HG02973 (cell line): ENCODE results near the gene CCSER2.
"Not testable (repeated sequence)": the region's sequence is repeated elsewhere in the genome, so short reads cannot be mapped to it uniquely, and the experiment has no call there.

Experiments
- ATAC-seq: cut with Tn5 transposase; IDR thresholded peaks from one replicate; pipeline ENCODE4 v1.9.1; 2021; ENCODE audit warnings: moderate library complexity; ENCODE audit not compliant: unreplicated experiment

The CCSER2 gene

DNA sequence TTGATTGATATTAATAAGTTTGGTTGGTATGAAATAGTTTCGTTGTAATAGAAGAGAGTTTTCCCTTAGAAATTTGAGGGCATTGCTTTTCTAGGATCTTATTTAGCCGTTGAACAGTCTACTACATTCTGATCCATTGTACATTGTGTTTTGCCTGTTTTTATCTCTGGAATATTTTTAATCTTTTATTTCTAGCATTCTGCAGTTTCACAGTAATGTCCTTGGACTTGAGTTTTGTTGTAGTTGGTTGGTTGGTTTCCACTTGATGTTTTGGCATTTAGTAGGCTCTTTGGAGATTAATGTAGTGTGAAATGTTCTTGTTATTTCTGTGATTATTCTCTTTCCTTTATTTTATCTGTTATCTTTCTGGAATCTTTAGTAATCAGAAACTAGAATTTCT is 112.4 kb downstream of the CCSER2 start:
- no peak for ATAC-seq

DNA sequence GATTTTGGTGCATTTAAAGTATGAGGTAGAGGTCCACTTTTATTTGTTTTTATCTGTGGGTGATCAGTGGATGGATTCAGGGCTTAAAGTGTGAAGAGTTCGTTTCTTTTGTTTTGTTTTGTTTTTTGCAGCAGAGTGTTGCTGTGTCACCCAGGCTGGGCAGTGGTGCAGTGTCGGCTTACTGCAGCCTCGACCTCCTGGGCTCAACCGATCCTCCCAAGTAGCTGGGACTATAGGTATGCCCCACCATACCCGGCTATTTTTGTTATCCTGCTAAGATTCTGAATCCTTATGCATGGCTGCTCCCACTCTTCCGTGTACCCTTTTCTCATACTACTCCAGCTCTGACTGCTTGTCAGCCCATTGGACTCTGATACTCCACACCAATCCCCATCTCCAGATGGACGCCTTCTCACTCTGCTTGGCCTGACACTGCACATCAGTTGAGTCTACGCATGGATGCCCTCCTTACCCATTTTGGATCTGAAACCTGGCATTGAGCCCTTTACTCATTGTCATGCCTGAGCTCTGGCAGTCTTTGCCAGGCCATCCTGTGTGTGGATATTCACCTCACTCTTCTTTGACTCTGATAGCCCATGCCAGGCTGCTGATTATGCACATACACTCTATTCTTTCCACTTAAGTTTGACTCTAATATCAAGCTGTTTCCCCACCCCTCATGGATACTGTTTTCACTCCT is 119.5 kb downstream of the CCSER2 start:
- no peak for ATAC-seq

DNA sequence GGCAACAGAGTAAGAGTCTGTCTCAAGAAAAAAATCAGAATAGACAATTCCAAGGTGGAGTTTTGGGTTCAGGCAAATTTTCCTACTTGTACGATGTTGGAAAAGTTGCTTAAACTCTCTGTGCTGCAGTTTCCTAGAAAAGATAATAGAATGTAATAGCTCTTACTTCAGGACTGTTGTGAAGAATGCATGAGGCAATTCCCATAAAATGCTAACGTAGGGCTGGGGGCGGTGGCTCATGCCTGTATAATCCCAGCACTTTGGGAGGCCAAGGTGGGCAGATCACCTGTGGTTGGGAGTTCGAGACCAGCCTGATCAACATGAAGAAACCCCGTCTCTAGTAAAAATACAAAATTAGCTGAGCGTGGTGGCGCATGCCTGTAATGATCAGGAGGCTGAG is 121.0 kb downstream of the CCSER2 start:
- not testable (repeated sequence) for ATAC-seq

DNA sequence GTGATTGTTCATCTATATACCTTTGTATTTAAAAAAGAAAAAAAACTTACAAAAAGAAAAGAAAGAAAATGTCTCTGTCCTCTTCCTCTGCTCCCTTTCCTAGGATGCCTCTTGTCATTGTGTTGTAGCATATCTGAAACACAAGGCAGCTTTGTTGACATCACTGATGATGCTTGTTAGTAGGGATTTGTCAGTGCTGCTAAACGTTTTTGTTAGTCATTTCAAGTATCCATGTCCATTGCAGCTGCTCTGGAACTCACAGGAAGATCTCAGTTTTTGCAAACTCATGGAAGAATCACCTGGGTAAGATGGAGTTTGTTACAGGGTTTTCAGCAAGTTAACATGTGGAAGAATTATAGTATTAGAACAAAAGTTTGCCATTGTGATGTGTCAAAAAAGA is 123.6 kb downstream of the CCSER2 start:
- ATAC-seq: no peak

DNA sequence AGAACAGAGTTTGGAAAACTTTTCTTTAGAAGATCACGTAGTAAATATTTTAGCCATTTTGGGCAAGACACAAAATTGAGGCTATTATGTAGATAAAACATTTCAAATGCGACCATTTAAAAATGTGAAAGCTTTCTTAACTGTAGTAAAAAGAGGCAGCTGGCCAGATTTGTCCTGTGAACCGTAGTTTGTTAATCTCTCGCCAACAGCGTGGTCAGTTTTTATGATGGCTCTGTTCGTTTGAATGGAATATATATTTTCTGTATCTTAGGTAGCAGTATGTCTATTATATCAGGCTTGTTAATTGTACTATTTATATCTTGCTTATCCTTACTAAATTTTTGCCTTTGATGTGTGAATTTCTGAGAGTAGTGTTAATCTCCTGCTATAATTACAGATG is 124.9 kb downstream of the CCSER2 start:
- no peak for ATAC-seq

DNA sequence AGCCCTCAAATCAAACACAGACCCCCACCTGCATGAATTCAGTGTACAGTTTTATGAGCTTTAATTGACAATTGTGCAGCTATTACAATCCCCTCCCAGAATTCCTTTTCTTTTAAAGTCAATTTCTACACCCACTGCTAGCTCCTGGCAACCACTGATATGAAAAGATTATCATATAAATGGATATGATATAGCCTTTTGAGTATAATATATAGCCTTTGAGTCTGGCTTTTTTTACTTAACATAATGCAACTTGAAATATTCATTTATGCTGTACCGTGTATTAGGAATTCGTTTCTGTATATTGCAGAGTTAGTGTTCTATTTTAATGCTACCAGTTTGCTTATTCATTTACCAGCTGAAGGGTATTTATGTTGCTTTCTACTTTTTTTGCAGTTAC is 127.7 kb downstream of the CCSER2 start:
- ATAC-seq: no peak

DNA sequence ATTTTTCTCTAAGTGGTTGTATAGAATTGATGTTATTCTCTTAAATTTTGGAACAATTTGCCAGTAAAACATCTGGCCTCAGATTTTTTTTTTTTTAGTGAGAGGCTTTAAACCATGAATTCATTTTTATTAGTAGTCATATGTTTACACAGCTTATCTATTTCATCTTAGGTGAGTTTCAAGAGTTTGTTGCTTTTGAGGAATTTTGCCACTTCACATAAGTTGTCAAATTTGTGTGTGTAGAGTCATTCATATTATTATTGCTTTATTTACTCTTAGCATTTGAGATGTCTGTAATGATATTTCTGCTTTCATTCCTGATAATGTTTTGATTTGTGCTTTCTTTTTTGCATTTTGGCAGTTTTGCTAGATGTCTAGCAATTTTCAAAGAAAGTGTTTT is 132.1 kb downstream of the CCSER2 start:
- no peak for ATAC-seq

DNA sequence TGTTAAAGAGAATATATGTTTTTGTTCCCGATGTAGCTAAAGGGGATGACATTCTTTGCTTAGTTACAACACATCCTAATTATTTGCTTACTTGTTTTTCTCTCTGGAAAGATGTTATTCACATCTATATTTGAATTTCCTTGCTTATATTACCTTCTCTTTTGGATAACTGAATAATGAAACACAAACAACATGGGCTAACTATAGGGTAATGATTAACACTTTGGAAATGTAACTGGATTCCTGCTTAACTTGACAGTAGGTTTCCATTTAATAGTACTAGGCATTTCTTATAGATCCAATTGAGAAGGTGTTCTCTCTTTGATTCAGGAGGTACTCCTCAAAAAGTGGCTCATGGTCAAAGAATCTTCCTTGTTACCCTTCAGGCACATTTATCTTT is 141.1 kb downstream of the CCSER2 start:
- ATAC-seq: no peak

DNA sequence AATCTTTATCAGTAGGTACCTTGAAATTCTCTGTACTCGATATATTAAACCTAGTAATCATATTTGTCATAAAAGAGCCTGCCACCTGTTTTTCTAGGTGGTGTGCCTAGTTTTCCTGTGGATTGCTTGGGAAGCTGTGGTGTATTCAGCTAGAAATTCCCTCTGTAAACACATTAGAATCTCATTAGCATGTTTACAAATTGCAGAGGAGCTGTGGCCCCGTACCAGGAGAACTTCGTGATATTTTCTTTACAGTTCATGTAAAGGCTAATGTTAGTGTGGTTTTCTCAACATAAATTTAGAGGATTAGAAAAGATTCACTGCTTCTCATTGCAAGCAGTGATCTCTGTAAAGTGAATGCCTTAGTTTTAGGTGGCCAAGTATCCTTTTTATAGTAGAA is 144.7 kb downstream of the CCSER2 start:
- ATAC-seq: no peak

DNA sequence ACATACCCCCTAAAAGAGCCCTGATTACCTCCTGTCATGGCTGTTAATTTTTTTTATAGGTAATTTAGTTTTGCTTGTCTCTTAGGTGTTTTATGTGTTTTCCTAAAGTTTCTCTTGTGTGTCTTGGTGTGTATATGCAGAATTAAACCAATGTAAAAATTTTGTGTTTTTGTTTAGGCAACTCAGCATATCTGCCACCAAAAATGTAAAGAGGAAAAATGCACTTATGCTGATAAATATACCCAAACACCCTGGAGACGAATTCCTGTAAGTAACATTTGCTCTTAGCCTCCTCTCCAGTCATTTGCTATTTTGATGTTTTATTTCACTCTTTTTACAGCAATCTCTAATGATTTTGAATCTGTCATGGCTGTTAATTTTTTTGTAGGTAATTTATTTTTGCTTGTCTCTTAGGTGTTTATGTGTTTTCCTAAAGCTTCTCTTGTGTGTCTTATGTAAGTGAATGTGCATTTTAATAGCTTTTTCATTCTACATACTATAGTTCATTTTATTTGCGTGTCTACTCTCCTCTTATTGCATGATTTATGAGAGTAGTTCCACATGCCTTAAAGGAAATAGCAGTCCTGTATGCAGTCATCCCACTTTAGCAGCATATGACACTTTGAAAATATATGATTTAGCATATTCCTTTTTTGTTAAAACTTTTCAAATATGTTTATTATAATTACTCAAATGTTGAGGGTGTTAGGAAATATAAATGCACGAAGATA is 149.2 kb downstream of the CCSER2 start:
- no peak for ATAC-seq

DNA sequence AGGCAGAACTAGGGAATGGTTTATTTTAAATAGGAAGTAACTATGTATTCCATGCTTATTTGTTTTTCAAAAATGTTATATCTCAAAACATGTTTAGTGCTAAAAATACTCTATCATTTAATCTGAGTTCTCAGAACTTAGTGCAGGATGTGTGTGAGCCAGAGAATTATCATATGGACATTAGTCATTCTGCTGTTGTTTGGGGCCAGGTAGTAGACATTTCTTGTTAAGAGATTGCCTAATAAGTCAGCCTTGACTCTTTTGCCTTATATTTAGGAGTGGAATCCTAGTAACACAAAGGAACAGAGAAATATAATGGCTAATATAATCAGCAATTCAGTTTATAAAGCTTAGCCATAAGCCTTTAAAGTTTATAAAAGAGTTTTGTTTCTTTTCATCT is 149.8 kb downstream of the CCSER2 start:
- no peak for ATAC-seq

DNA sequence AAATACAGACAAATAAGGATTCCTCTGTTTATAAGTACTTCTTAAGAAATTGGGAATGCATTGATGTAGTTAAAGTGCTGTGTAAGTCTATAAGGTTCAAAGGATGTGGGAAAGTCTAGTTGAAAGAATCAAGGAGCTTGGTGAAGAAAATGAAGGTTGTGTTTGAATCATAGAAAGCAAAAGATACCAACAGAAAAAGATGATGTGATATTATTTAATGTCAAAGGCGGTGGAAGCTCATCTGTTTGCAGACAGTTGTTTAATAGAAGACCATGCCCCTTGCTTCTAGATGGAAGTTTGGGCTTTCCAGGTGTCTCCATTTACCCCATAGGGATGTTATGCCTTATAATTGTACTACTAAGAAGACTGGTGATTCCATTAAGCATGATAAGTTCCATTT is 150.3 kb downstream of the CCSER2 start:
- ATAC-seq: no peak

DNA sequence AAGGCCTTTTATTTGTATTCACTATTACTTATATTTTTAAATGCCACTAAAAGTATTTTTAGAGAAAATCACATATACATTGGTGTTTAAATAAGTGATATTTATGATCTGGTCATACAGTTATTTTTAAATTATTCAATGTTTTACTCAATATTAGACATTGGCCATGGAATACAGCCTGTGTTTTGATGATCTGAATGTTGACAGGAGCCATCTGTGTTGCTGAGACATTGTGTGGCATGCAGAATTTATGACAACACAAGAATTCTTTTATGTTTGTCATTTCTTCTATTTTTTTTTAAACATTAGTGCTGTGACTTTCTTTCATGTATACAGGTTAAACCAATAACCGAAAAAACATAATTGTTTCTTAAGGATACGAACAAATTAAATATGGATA is 156.2 kb downstream of the CCSER2 start:
- ATAC-seq: no peak

DNA sequence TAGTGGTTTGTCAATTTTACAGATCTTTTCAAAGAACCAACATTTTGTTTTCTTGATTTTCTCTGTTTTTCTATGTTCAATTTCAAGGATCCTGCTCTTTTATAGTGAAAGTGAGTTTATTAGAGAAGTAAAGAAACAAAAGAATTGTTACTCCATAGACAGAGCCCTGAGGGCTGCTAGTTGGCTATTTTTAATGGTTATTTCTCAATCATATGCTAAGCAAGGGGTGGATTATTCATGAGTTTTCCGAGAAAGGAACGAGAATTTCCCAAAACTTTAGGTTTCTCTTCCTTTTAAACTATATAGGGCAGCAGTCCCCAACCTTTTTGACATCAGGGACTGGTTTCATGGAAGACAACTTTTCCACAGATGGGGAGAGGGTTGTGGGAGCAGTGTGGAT is 165.0 kb downstream of the CCSER2 start:
- no peak for ATAC-seq

DNA sequence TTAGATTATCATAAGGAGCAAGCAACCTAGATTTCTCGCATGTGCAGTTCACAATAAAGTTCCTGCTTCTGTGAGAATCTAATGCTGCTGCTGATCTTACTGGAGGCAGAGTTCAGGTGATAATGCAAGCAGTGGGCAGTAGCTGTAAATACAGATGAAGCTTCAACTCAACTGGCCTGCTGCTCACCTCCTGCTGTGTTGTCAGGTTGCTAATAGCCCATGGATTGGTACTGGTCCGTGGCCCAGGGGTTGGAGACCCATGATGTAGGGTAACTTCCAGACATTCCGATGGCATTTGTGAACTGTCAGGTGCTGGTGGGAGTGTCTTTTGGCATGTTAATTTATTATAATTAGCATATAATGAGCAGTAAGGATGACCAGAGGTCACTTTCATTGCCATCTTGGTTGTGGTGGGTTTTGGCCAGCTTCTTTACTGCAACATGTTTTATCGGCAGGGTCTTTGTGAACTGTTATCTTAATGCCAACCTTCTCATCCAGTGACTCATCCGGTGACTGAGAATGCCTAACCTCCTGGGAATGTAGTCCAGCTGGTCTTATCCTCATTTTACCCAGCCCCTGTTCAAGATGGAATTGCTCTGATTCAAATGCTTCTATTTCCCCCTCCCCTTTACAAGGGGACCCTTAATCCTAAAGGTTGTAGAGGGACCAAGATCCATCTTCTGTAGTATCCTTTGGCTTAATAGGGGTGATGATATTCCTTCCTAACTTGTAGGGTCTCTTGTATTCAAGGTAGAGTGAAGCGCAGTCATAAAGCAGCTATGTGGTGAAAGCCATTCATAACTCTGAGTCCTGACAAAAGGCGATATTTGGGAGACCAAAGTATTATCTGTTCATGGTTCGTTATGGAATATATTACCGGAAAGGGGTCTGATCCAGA is 165.8 kb downstream of the CCSER2 start:
- ATAC-seq: no peak

DNA sequence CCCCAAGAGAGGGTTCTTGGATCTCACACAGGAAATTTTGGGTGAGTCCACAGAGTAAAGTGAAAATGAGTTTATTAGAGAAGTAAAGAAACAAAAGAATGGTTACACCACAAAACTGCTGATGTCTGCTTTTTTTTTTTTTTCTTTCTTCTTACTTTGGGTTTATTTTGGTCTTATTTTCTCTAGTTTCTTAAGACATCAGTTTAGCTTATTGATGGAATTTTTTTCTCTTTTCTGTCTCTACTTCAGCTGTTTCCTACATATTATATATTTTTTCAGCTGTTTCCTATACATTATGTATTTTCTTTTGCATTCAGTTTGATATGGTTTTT is 166.4 kb downstream of the CCSER2 start:
- ATAC-seq: no peak

DNA sequence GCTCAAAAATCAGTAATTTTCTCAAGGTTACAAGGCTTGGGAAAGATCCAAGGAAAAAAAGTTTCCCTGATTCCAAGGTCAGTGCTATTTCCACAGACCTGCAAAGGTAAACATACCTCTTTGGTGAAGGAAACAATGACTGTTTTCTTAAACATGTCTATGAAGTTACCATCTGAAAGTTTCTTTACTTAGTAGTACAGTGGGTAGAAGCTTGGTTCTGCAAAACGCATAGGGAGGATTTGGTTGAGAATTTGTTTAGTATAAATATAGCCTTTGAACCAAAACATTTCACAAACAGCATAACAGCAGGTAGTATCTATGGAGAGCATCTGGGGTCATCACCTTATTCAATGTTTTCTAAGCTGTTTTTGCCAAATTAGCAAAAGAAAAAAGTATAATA is 169.6 kb downstream of the CCSER2 start:
- no peak for ATAC-seq

DNA sequence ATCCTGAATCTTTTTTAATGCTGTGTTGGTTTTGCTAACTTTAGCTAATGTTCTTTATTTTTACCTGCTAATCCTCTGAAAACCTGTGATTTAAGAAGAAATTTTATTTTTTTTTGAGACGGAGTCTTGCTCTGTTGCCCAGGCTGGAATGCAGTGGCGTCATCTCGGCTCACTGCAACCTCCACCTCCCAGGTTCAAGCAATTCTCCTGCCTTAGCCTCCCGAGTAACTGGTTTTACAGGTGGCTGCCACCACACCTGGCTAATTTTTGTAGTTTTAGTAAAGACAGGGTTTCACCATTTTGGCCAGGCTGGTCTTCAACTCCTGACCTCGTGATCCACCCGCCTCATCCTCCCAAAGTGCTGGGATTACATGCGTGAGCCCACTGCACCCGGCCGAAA is 170.7 kb downstream of the CCSER2 start:
- ATAC-seq: not testable (repeated sequence)

DNA sequence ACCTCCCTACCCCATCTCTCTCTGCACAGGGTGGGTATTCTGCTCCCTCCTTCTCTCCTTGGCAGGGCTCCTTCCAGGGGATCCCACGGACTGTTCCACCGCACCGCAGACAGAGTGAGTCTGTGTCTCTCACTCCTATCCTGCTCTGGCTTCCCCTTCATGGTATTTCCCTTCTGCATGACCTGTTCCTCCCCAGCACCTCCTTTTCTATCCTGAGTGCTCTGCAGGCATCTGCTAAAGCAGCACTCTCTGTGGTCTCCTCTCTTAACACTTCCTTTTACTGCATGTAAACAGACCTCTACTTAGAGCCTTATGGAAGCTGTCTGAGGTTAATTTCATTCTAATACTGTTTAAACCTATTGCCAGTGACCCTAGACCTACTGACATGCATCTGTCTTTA is 171.5 kb downstream of the CCSER2 start:
- ATAC-seq: no peak

DNA sequence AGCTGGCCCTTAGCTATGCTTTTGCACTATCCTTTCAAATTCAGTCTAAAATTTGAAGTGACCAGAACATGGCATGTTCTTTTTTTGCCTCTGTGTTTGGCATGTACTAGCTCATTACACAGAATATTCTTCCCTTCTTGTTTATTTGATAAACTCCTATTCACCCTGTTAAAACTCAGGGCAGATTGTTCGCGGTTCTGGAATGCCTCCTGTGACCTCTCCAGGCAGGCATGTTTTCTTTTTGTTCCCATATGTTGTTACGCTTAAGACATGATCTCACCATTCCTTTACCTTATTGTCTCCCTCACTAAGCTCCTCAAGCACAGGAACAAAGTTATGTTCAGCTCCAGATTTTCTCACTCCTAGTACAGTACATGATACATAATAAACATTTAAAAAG is 181.7 kb downstream of the CCSER2 start:
- no peak for ATAC-seq

DNA sequence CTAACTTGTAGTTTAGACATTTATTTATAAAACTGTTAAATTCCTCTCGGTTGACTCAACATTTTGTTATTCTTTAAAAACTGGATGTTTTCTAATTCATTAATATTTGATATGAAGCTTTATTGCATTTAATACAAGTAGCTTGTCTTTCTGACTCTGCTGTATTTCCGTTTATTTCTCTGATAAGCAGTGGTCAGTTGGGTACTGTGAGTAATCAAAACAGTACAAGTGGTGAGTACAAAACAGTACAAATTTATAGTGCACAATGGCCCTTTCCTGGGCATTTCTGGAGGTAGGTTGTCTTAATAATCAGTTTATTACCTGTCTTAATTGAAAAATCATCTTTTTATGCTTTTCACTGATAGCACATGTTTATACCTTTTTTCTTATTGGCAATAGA is 182.7 kb downstream of the CCSER2 start:
- ATAC-seq: no peak

DNA sequence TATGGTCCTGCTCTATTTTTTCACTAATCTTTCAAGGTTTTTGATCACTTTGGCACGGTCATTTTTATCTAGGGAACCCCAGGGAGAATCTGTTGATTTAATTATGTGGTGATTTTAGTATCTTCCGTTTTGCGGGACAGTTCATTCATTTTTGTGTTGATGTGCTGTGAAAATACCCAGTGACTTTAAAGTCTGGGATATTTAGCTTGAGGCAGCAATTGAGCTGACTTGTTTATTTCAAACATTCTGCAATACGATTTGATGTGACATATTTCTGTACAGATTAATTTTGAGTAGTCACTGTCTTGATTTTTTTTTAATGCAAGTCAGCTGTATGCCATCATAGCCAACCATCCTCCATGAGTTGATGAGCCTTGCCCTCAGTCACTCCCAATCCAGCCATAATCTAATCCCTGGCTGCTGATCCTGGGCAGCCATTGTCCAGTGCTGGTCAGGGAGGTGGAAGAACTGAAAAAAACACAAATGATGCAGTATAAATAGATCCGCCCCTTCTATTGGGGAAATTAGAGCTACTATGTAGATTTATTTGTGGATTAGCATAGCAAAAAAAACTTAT is 183.4 kb downstream of the CCSER2 start:
- ATAC-seq: no peak
